Measurements from ENCODE around the gene FXYD5.
"Not testable (repeated sequence)": the region's sequence is repeated elsewhere in the genome, so short reads cannot be mapped to it uniquely, and the experiment has no call there.

FXYD5 gene

DNA sequence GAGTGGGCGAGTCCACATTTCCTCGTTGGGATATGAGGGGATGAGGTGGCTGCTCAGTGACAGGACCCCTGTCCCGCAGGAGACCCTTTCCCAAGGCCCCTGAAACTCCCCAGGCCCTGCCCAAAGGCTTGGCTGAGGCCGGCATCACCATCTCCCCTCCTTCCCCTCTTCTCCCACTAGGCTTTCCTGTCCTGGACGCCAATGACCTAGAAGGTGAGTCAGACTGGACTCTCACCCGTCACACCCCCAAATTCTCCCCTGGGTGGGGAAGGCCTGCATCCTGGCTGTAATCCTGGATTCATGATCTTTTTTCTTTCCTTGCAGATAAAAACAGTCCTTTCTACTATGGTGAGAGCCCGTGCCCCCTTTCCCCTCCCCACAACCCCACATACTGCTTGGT is 33.6 kb upstream of the FXYD5 start:
- peak; percentile 21 for DNase-seq

DNA sequence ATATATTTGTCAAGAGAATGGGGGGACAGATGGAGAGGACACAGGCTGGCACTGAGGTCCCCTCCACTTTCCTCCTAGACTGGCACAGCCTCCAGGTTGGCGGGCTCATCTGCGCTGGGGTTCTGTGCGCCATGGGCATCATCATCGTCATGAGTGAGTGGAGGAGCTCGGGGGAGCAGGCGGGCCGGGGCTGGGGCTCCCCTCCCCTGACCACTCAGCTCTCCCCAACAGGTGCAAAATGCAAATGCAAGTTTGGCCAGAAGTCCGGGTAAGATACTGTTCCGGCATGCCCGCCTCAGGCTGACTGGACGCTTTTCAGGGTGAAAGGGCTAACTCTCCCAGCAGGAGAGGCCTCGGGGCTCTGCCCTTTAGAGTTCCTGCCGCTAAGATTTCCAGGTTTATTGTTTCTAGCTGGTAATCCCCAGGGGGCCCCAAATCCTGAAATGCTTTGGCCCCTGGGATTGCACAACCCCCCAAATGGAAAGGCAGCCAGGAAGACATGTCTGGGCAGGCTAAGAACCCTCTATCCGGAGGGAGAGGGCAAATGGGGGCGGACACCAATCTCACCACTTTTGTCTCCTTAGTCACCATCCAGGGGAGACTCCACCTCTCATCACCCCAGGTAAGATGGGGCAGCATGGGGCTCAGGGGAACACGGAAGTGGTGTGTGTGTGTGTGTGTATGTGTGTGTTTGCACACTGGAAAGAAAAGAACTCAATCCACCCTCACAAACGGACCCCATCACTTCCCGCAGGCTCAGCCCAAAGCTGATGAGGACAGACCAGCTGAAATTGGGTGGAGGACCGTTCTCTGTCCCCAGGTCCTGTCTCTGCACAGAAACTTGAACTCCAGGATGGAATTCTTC is 31.6 kb upstream of the FXYD5 start:
- DNase-seq = no peak

DNA sequence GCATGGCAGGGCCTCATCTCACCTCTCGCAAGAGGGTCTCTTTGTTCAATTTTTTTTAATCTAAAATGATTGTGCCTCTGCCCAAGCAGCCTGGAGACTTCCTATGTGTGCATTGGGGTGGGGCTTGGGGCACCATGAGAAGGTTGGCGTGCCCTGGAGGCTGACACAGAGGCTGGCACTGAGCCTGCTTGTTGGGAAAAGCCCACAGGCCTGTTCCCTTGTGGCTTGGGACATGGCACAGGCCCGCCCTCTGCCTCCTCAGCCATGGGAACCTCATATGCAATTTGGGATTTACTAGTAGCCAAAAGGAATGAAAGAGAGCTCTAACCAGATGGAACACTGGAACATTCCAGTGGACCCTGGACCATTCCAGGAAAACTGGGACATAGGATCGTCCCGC is 31.0 kb upstream of the FXYD5 start:
- peak; percentile 60 for DNase-seq

DNA sequence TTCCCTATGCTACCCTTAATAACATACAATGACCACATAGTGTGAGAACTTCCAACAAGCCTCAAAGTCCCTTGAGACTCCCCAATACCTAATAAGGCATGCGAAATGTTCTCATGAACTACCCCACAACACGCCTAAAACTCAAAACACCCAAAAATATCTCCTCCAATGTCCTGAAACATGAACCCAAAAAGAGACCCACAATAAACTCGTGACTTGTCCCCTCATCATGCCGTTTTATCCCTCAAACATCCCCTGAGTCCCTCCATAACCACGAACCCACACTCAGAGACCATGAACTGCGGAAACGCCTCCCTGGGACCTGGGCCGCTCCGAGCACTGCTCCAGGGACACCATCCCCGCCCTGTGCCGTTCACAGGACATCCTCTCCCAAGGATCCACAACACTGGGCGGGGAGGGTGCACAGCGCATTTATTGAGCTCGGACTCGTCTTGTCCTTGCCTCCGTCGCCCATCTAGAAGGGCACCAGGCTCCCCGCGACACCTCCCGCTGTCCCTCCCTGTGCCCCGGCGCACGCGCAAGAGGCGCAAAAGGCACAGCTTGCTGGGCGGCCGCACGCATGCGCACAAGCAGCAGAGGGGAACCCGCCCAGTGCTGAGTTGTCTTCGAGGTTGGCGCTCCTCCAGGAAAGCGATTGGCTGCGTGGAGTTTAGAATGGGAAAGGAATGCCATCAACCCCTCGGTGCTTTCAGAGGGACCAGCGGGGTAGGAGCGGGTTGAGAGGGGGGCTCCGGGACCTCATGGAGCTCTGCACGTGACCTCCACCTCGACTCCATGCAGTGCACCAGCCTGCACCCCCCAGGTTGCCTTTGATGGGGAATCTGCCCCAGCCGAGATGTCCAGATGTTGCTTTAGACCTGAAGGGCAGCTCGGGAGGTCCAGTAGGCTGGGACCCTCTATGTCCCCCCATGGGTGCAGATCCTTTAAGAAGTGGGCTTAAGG is 30.2 kb upstream of the FXYD5 start:
- peak; percentile 94 for DNase-seq

DNA sequence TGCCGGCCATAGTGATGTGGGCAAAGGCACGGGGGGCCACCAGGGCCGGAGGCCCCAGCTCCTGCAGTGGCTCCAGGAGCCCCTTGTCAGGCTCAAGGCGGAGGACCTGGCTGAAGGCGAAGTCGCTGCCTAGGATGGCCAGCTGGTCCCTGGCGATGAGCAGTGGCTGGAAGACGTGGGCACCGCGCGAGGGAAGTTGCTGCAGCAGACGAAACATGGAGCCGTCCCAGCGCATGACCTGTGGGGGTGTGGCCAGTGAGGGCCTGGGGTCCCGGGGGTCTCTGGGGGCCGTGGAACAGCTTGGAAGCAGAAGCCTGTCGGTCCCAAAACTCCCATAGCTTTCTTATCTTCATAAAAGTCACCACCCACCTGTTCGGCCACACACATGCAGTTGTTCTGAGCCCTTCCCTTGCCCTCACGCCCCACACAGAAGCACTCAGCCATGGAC is 29.2 kb upstream of the FXYD5 start:
- DNase-seq = no peak

DNA sequence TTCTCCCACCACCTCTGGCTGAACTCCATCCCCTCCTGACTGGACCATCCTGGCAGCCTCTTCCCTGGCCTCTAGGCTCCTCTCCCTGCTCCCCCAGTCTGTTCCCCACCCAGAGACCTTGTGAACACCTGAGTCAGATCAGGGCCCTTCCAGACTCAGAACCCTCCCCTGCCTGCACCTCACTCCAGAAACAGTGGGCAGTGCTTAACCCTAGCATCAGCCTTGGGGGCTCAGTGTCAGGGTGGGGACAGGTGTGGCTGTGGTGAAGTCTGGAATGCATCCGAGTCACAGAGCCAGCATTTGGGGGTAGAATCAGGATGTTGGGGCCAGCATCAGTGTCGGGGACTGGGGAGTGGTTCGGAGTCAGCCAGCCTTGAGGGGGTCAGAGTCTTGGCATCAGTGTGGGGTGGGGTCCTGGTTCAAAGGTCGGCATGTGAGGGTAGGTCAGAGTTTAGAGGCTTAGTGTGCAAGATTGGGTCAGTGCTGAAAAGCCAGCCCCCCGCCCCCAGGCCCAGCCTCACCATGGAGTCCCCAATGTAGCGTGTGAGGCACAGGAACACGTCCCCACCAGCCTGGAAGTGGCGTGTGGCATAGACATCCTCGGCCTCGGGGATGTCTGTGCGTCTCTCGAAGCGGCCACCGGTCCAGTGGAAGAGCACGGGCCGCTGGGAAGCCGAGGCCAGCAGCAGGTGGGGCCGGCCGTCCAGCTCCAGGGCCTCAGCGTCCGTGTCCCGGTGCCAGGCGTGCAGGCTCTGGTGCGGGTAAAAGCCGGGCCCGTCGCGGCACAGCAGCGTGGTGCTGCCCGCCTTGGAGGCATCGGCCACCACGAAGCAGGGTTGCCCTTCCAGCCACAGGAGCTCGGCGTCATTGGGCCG is 28.5 kb upstream of the FXYD5 start:
- no peak for DNase-seq

DNA sequence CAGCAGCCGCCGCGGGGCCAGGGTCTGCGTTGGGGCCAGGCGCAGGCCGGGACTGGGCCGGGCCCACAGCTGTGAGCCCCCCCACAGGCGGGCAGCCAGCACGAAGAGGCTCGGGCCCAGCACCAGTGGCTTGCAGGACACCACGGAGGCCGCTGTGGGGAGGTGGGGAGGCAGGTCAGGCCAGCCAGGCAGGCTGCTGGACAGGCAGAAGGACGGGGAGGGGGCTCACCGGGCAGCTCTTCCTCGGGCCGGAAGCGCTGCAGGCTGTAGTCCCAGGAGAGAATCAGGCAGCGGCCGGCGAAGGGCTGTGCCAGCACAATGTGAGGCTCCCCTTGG is 27.9 kb upstream of the FXYD5 start:
- no peak for DNase-seq

DNA sequence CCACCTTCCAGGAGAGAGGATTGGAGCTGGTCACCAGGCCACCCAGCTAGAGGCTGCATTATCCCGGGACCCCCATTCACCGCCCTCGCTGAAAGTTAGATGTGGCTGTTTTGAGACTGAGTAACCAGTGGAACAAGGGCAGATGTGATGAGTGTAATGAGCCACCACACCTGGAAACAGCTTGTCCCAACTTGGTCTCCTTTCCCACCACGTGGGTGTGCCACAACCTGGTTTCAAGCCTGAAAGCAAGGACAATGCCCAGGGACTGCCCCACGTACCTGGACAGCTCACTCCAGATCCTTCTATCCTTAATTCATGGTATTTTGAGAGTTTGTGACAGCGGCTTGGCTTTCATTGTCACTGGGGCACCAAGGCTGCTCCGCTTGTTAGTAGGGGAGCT is 26.7 kb upstream of the FXYD5 start:
- DNase-seq = no peak

DNA sequence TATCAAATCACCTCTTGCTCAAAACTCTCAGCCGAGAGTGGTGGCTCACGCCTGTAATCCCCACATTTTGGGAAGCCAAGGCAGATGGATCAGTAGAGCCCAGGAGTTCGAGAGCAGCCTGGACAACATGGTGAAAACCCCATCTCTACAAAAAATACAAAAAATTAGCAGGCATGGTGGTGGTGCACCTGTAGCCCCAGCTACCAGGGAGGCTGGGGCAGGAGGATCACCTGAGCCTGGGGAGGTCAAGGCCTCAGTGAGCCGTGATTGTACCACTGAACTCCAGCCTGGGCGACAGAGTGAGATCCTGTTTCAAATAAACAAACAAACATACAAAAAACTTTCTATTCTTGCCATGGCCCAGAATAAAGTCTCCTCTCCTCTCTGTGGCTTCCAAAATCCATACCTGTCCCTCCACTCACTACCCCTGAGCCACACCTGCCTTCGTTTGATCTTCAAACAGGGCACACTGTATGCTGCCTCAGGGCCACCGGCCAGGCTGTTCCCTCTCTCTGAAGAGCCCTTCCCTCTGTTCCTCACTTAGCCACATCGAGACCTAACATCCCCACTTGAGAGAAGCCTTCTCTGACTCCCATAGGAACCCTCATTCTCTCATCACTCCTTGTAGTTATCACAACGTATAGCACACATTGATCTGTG is 26.0 kb upstream of the FXYD5 start:
- DNase-seq = no peak

DNA sequence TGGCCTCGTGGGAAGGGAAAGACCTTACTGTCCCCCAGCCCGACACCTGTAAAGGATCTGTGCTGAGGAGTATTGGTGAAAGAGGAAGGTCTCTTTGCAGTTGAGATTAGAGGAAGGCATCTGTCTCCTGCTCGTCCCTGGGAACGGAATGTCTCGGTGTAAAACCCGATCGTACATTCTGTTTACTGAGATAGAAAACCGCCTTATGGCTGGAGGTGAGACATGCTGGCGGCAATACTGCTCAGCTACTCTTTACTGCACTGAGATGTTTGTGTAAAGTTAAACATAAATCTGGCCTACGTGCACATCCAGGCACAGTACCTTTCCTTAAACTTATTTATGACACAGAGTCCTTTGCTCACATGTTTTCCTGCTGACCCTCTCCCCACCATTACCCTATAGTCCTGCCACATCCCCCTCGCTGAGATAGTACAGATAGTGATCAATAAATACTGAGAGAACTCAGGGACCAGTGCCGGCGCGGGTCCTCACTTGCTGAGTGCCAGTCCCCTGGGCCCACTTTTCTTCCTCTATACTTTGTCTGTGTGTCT is 24.7 kb upstream of the FXYD5 start:
- not testable (repeated sequence) for DNase-seq

DNA sequence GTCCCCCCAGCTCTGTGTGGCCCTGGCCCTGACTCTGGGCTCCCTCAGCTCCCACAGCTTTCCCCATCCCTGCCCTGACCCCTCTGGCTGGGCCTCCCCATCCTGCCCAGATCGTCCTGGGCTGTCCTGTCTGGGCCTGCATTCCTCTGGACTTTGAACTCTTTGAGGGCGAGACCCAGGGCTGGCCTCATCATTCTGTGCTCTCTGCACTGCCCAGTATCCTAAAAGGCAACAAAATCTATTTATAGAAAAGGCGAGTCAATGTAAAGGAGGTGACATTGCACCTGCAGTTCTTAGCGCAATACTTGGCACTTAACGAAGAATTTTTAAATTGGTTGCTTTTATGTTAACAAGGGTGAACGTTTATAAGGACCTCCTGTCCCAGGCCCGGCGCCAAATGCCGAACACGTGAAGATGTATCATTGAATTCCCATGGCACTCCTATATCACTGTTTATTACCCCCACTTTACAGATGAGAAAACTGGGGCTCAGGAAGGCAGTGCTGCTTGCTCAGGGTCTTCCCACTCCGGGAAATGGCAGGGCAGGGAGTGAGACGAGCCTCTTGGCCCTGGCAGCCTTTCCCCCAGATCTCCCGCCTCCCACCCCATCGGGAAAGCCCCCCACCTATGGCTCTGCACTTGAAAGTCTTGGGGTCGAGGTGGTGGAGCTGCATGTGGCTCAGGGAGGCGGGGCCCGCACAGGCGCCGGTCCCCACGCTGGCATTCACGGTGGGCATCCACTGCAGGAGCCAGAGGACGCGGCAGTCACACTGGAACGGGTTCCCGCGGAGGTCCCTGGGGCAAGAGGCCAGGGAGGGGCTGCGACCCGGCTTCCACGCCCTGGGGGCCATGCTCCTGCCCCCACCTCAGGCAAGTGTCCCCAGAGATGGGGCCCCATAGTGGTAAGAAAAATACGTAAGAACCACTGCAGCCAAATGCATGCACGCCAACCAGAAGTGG is 23.5 kb upstream of the FXYD5 start:
- DNase-seq = no peak

DNA sequence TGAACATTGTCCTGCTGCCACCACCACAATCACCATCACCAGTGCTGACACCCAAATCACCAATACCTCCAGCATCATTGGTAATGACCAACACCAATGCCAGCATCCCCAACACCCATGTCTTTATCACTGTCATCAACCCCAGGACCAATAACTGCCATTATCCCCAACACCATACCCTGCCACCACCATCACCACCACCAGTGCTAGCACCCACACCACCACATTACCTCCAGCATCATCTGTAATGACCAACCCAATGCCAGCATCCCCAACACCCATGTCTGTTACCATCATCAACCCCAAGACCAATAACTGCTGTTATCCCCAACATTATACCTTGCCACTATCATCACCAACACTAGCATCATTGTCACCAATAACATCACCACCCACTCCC is 22.3 kb upstream of the FXYD5 start:
- DNase-seq = no peak

DNA sequence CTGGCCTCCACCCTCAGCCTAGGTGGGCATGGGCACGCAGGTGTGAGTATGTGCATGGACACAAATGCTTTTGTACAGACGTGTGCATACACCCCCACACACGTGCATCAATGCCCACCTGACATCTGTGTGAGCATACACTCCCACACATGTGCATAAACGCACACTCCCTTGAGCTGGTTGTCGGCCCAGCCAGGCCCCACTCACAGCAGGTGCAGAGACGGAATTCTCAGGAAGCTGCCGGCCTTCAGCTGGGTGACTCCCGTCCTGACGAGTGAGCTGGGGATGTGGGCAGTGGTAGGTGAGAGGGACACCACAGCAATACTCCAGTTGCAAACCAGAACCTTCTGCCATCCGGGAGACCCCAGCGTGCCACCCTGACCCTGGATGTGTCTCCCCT is 20.7 kb upstream of the FXYD5 start:
- no peak for DNase-seq

DNA sequence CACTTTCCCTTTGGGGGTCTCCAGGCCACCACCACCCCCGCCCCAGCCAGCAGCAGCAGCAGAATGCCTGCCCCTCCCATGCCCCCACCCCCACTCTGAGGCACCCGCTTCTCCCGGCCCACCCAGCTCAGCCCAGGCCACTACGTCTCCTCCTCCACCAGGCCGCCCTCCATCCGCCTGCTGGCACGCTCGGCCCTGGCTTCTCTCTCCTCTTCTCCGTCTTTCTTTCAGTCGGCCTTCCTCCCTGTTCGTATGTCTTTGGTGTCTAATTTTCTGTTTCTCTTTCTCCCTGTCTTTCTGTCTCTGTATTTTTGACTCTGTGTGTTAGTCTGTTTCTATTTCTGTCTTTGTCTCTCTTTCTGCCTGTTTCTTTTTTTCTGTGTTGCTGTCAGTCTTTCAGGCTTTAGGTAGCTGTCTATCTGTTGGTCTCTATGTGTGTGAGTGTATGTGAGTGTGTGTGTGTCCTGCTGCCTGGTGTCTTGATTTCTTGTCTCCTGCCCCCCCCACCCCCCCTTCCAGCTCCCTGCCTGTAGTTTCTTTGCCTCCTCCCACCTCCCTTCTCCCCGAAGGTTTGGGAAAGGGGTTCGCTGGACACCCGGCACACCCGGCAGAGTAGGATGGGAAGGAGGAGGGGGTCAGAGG is 19.8 kb upstream of the FXYD5 start, which contains the start of gene LGI4:
Gene LGI4, minus strand, starts transcription at position 459 of the 642 bp plus-strand sequence. Its CDS starts 379 bp downstream, at position 80.
- no peak for DNase-seq

DNA sequence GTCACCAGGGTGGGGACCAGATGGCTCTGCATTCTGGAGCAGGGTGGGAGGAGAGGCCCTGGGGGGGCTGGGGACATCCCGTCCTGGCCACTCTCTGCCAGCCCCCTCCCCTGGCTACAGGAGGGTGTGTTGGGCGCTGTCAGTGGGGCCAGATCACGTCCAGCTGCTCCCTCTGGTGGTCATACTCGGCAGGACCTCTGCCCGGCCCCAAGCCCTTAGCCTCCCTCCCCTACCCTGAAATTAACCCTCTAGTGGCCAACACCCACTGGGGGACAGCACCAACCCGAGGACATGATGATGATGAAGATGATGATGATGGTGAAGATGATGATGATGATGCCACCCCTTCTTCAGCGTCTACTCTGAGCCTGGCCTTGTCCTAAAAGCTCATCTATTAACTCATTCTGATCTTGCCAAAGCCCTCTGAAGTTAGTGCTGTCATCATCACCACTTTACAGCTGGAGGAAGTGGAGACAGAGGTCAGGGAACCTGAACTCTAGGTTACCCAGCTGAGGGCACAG is 19.1 kb upstream of the FXYD5 start:
- peak; percentile 79 for DNase-seq

DNA sequence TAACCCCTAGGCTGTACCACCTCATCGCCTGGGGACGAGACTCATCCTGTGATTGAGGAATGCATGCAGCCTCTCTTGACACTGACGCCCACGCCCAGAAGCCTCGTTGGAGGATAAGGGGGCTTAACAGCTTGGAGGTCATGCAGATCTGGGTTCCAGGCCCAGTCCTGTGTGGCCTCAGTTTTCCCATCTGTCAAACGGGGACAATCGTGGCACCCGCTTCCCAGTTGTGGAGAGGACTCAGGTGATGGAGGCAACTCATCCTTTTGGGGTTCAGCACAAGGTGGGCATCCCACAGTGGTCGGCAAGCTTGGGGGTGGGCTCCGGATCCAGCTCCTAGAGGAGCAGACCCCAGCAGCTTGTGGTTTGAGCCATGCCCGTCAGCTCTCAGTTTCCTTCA is 18.3 kb upstream of the FXYD5 start:
- DNase-seq = no peak

DNA sequence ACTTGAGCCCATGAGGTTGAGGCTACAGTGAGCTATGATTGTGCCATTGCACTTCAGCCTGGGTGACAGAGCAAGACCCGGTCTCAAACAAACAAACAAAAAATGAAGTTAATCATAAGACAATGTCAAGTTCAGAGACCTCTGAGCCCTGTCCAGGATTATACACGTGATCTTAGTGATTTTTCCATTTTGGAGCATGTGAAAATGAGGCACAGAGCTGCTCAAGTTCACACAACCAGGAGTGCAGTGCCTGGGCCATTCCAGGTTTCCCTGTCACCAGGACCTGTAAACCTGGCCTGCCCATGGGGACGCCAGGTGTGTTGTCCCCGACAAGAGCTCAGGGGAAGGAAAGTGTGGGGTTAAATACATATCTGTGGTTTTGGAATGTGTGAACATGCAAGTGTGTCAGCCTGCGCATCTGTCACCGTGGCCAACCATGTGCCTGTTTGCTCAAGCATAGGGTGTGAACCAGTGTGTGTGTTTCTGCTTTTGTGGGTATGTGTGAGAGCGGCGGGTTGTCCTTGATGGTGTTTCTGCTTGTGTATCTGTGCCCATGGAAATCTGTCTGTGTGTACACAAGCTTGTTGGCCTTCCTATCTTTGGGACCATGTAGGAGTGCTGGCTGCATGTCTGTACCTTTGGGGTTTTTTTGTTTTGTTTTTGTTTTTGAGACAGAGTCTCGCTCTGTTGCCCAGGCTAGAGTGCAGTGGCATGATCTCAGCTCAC is 17.4 kb upstream of the FXYD5 start:
- no peak for DNase-seq

DNA sequence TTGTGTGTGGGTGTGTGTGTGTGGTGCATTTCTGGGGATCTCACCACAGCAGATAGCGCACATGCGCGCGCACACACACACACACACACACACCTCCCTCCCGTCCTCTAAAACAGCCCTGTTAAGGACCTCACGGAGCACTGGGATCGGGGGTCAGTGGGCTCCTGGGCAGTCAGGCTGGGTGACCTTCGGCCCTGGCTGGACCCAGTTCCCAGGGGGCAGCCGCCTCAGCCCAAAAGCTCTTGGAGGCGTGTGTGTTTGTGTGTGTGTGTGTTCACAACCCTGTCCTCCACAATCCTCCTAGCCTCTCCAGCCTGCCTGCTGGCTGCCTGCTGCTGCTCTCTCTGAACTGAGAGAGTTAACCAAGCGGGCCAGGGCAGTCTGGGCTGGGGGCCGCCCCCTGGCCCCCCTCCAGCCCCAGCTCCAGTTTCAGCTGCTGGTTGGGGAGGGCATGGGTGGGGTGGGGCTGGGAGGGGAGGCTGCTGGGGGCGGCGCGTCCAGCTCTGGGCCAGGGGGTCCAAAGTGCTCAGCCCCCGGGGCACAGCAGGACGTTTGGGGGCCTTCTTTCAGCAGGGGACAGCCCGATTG is 16.1 kb upstream of the FXYD5 start, which contains the start of gene FXYD1:
Gene FXYD1, plus strand, starts transcription at position 520 of the 588 bp plus-strand sequence. CDS start 1,256 bp downstream, outside the sequence.
- DNase-seq = no peak
